Measurements from ENCODE around the gene PDE11A. TPM values are rescaled to one million over a fixed set of nuclear protein-coding genes. Genes with fewer than 3 reads are reported as not detected.

Gene PDE11A
- total RNA-seq, 1 donor from 2014 or later: not detected

DNA sequence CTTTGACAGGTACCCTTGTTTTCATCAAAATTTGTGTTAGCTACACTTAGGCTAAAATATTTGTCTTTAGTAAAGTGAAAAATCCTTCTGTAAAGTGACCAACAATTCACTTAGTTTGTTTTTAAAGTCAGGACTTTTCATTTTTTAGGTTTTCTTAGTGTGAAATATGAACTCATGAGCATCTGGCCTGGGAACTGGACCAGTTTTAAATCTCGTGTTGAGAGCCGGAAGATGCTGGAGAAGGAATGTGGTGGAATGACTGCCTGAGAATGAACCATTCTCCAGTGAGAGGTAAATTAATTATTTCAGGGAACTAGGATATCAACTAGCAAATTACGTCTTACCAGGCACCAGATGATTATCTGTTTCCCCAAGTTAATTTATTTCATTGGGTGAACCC lies 374.3 kb downstream of the PDE11A start:
- DNase-seq (ENCODE audit: low read depth in 2 of 2): no peak

- DNase-seq (ENCODE audit: low read depth in 2 of 2): no peak
Measured at GRCh38 chr2:177694348-177694747, 378.2 kb downstream of the PDE11A start.

DNA sequence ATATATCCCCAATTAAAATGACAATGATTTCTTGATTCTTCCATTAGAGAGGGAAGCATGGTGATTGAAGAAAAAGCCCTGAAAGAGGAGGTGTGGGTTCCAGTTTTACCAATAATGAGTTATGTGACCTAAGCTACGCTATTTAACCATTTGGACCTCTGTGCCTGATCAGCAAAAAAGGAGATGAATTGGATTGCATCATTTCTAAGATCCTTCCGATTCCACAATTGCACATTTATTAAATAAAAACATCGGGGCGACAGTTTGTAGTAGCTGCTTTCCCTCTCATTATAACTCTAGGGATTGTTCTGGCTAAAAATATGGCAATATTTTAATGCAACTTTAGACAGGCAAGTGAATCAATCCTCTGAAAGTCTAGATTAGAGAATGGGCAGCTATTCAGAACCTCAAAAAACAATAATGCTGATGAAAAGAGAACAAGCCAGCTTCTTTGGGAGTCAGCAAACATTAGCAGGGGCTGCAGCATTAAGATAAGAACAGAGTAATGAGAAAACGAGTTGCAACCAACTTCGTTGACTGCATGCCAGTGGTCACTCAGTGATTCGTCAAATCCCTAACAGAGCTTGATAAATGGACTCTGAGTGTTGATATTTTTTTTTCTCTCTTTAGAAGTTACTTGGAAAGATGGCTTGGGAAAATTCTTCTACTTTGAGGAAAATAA lies 378.8 kb downstream of the PDE11A start:
- DNase-seq (ENCODE audit: low read depth in 2 of 2): no peak

DNA sequence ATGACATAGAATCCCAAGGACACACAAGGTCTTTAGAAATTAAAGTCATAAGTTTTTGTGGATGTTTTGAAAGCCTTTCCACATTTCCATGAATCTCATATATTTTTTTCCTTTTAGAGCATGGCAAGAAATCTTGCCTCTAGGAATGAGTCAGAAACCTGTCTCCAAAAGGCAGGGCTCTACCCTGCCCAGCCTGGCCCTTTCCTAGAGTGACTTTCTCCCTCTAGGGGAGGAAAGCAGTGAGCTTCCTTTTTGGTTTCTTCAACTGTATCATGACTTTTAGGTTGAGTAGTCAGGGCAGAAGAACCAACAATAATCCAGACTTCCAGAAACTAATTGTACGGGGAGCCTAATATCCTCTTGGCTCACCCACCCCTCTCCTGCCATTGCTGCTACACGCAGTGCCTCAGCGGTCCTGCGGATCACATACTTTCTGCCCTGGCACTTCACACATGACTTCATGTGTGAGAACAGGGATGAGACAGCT lies 379.8 kb downstream of the PDE11A start:
- DNase-seq (ENCODE audit: low read depth in 2 of 2): no peak

DNA sequence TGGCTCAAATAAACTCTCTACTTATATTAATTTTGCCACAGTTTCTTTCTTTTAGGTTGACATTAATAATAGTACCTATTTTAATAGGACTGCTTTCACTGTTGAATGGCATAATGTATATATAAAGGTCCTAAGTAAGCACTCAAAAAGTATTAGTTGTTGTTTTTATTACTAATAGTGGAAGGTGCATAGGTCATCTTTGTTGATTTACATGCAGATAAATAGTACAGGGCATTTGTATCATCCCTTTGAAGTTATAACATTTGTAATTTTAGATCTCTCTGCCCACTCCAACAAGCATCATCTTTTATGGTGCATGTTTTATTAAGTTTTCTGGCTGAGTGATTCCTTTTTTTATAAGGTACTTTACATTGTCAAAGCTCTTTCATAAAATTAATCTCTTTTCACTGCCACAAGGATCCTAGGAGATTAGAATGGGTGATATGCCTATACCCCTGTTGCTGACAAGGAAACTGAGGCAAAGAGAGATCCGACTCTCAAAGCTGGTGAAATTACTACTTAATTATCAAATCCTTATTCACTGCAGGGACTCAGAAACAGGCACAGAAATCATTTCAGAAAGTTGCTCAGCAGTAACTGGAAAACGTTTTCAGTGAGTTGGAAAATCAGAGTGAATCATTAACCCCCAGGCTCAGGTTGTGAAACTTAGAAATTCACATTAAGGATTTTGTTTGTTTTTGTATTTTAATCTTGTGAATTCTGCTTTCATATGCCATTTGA lies 380.4 kb downstream of the PDE11A start:
- DNase-seq (ENCODE audit: low read depth in 2 of 2): no peak

DNA sequence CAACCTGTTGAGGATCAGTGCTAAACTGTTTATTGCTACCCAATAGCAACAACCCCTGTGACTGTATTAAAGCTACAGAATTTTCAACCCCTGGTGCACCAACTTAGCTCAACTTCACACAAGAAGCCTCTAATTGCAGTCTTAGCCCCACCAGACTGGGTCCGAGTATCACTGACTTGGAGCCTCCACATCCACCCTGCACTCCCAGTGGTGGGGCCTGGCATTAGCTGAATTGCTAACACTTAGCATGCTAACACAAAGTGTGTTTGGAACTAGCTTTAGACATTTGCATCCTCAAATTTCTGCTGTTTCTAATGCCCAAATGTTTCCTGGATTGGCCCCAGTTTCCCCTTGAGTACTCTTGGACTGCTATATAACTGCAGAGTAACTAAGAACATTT lies 381.4 kb downstream of the PDE11A start:
- DNase-seq (ENCODE audit: low read depth in 2 of 2): no peak

- DNase-seq (ENCODE audit: low read depth in 2 of 2): no peak
Measured at GRCh38 chr2:177689623-177690022, 383.0 kb downstream of the PDE11A start.

- no peak for DNase-seq (ENCODE audit: low read depth in 2 of 2)
Measured at GRCh38 chr2:177688844-177689243, 383.7 kb downstream of the PDE11A start.

- DNase-seq (ENCODE audit: low read depth in 2 of 2): no peak
Measured at GRCh38 chr2:177683661-177684069, 388.9 kb downstream of the PDE11A start.

DNA sequence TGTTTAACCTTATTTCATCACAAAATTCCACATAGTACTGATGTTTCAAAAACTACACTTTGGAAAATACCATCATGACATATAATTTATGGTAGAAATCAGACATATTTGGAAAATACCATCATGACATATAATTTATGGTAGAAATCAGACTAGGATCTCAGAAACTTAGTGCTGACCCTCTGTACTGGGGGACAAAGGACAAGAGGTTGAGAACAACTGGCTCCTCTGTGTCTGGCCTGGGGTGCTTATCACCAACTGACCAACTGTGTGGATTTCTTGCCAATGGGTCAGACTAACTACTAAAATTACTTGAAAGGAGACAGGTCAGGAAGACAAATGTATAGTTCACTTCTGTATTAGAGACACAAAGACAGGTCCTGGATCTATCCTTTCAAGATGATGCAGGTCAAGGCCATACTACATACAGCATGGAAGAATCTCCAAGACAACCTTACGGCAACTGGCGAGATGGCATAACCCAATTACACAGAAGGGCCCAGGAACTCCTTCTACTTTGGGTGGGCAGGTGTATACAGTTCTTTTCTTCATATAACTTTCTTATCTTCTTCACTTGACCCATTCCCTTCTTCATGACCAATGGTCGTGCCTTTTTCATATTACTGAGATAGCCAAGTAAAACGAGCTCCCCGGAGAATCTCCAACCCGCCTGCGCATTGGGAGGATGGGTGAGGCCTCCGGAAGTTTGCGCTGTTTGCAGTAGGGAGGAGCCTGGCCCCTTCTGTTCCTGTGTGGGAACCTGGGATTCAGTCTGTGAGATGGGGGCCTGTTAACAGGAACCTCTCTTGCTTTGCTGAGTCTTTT lies 389.5 kb downstream of the PDE11A start:
- DNase-seq (ENCODE audit: low read depth in 2 of 2): no peak

- DNase-seq (ENCODE audit: low read depth in 2 of 2): no peak
Measured at GRCh38 chr2:177682006-177682405, 390.6 kb downstream of the PDE11A start.

GRCh38 chr2:177680866-177681712 lies 391.5 kb downstream of the PDE11A start:
- no peak for DNase-seq (ENCODE audit: low read depth in 2 of 2)

- DNase-seq (ENCODE audit: low read depth in 2 of 2): no peak
Measured at GRCh38 chr2:177679611-177680605, 392.7 kb downstream of the PDE11A start.

GRCh38 chr2:177678939-177679338 lies 393.6 kb downstream of the PDE11A start:
- DNase-seq (ENCODE audit: low read depth in 2 of 2): no peak

DNA sequence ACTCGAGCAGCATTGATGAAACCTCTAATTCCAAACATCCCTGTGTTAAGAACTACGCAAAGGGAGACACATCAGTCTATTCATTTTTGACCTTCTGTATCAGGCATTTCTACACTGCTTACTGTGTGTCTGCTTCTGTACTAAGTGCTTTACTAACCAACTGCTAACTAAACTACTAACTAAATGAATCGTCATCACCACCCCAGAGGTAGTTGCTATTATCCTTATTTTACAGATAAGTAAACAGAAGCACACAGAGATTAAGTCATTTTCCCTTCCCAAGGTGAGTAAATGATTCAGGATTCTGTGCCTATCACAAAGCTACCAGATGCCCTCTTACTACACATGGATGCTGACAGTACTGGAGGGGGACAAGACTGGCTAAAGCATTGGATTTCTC lies 395.9 kb downstream of the PDE11A start:
- no peak for DNase-seq (ENCODE audit: low read depth in 2 of 2)

DNA sequence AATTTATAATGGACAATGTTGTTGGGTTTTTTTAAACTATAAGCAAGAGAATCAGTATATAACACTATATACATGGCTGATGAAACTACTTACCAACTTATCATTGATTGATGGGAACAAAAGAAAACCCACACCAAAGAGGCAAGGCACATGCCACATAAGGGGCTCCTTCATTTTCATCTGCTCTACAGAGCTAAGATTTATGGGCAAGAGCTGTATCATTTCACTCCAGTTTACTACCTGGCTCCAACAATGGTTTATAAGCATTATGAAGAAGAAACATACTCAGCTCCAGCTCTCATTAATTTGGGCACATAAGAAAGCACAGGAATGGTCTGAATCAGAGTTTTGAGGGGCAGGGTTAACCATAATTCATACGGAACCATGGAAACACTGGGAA lies 396.8 kb downstream of the PDE11A start:
- no peak for DNase-seq (ENCODE audit: low read depth in 2 of 2)

DNA sequence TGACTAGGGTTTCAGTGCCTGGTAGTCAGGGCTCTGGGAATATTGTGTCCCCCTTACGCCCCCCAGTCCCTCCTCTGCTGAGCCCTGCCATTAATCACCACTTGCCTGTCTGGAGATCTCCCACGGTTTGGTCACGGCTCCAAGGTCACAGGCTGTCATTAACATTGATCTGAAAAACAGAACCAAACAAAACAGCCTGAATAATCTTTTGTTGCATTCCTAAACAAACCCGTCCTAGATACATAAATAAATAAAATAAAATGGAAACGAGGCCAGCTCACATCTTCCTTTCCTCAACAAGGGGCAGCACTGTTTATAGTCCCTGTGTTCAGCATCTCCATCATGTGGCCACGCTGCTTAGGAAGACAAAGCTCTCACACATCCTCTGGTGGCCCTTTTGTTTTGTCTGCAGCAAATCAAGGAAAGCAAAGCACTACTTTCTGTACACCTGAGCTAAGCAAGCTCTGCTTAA lies 397.2 kb downstream of the PDE11A start:
- DNase-seq (ENCODE audit: low read depth in 2 of 2): no peak

GRCh38 chr2:177673602-177674595 lies 398.7 kb downstream of the PDE11A start:
- DNase-seq (ENCODE audit: low read depth in 2 of 2): peak in 1 of 2 donors; percentile 2

DNA sequence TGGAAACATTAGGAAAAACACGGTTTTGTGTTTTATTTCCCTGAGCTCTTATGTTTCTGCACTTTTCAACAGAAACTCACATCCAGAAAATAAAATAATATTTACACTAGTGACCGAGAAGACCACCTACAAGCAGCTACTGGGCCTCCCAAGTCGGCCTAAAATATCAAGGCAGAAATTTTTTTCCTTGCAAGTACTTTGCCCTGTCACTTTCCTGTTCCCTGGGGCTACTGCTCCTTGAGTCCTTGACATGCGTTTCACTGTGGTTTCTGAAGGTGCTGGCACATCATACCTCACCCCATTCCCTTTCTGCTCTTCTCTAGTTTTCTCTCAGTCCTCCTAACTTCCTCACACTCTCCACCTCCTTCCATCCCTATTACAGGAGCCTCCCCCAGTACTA lies 400.9 kb downstream of the PDE11A start:
- DNase-seq (ENCODE audit: low read depth in 2 of 2): no peak

All from lung microvascular endothelial cell (primary cell).